Neural cell (in vitro differentiated cells): ENCODE measurements around the gene INPP5A. TPM values are rescaled to one million over a fixed set of nuclear protein-coding genes. Genes with fewer than 3 reads are reported as not detected.

Experiments used
- H2AFZ ChIP-seq: fragments of 200-600, 300-800 bp; sonication (generic), shearing (Covaris generic); 2 replicates; pipeline ENCODE4 v1.6.0; 2014; ENCODE audit warnings: low read depth, mild to moderate bottlenecking, antibody characterized with exemption, low read length, moderate library complexity
- H3F3A ChIP-seq: fragments of 200-600 bp; shearing (Covaris generic); 2 replicates; pipeline ENCODE4 v1.6.1; 2016; ENCODE audit warnings: mild to moderate bottlenecking, moderate library complexity, mixed read lengths, antibody characterized with exemption, low read length; ENCODE audit not compliant: insufficient read depth, poor library complexity, severe bottlenecking
- H3K27ac ChIP-seq: fragments of 200-600, 300-800 bp; sonication (generic), shearing (Covaris generic); 2 replicates; pipeline ENCODE4 v1.5.1; 2014; ENCODE audit warnings: mild to moderate bottlenecking, low read length, moderate library complexity
- H3K27me3 ChIP-seq: fragments of 300-800, 200-600 bp; sonication (generic), shearing (Covaris generic); 2 replicates; pipeline ENCODE4 v1.6.0; 2014; ENCODE audit warnings: mild to moderate bottlenecking, low read depth, low read length, moderate library complexity; ENCODE audit not compliant: insufficient read depth
- H3K36me3 ChIP-seq: fragments of 300-800, 200-600 bp; sonication (generic), shearing (Covaris generic); 2 replicates; pipeline ENCODE4 v1.5.1; 2014; ENCODE audit warnings: mild to moderate bottlenecking, antibody characterized with exemption, low read length, moderate library complexity; ENCODE audit not compliant: insufficient read depth
- H3K4me2 ChIP-seq: fragments of 300-800, 200-600 bp; sonication (generic), shearing (Covaris generic); 2 replicates; pipeline ENCODE4 v1.6.0; 2014; ENCODE audit warnings: mild to moderate bottlenecking, low read length
- H3K4me3 ChIP-seq: fragments of 300-800, 200-600 bp; sonication (generic), shearing (Covaris generic); 2 replicates; pipeline ENCODE4 v1.5.1; 2014; ENCODE audit warnings: mild to moderate bottlenecking, low read length, moderate library complexity
- H3K79me2 ChIP-seq: fragments of 200-600 bp; shearing (Covaris generic); replicated peaks from 2 replicates; pipeline ENCODE4 v1.6.0; 2014; ENCODE audit warnings: mild to moderate bottlenecking, low read length, moderate library complexity; ENCODE audit not compliant: insufficient read depth
- H3K9ac ChIP-seq: fragments of 300-800, 200-600 bp; sonication (generic), shearing (Covaris generic); 2 replicates; pipeline ENCODE4 v1.6.1; 2016; ENCODE audit warnings: mild to moderate bottlenecking, low read length, mixed read lengths
- H3K9me2 ChIP-seq: fragments of 200-600 bp; shearing (Covaris generic); 2 replicates; pipeline ENCODE4 v1.6.1; 2016; ENCODE audit warnings: mild to moderate bottlenecking, low read length, mixed read lengths; ENCODE audit not compliant: insufficient read depth
- H3K9me3 ChIP-seq: fragments of 200-600, 300-800 bp; sonication (generic), shearing (Covaris generic); 2 replicates; pipeline ENCODE4 v1.6.1; 2016; ENCODE audit warnings: mild to moderate bottlenecking, mixed run types, low read length, moderate library complexity, mixed read lengths
- H4K20me1 ChIP-seq: fragments of 200-600 bp; shearing (Covaris generic); 2 replicates; pipeline ENCODE4 v1.6.1; 2016; ENCODE audit warnings: mild to moderate bottlenecking, mixed run types; ENCODE audit not compliant: insufficient read depth
- CTCF ChIP-seq: fragments of 450-650 bp; IDR thresholded peaks from 2 replicates; pipeline ENCODE4 v1.5.1; 2014; ENCODE audit warnings: antibody characterized with exemption, mild to moderate bottlenecking, moderate library complexity; ENCODE audit not compliant: poor library complexity, severe bottlenecking
- EP300 ChIP-seq: fragments of 450-650 bp; conservative IDR thresholded peaks from 2 replicates; pipeline ENCODE4 v1.6.1; 2014; ENCODE audit warnings: antibody characterized with exemption, mild to moderate bottlenecking, moderate library complexity; ENCODE audit not compliant: poor library complexity, severe bottlenecking
- EZH2 ChIP-seq: fragments of 200-600, 300-800 bp; shearing (Covaris generic), sonication (generic); IDR thresholded peaks from 2 replicates; pipeline ENCODE4 v1.6.1; 2014; ENCODE audit warnings: antibody characterized with exemption, low read length, borderline replicate concordance, mild to moderate bottlenecking; ENCODE audit not compliant: insufficient read depth, poor library complexity, severe bottlenecking
- MXI1 ChIP-seq: fragments of 450-650 bp; conservative IDR thresholded peaks from 2 replicates; pipeline ENCODE4 v1.6.1; 2014; ENCODE audit warnings: antibody characterized with exemption, mild to moderate bottlenecking; ENCODE audit not compliant: poor library complexity, severe bottlenecking
- POLR2AphosphoS5 ChIP-seq: IDR thresholded peaks from 2 replicates; pipeline ENCODE4 v1.6.1; 2012
- RAD21 ChIP-seq: fragments of 450-650 bp; conservative IDR thresholded peaks from 2 replicates; pipeline ENCODE4 v1.6.1; 2014; ENCODE audit warnings: antibody characterized with exemption, mild to moderate bottlenecking, moderate library complexity
- REST ChIP-seq: IDR thresholded peaks from 2 replicates; pipeline ENCODE4 v1.6.1; 2012; ENCODE audit warnings: borderline replicate concordance
- SMC3 ChIP-seq: fragments of 450-650 bp; conservative IDR thresholded peaks from 2 replicates; pipeline ENCODE4 v1.6.1; 2014; ENCODE audit warnings: antibody characterized with exemption, mild to moderate bottlenecking, moderate library complexity; ENCODE audit not compliant: poor library complexity
- TAF1 ChIP-seq: IDR thresholded peaks from 2 replicates; pipeline ENCODE4 v1.6.1; 2012; ENCODE audit warnings: low read depth
- polyA plus RNA-seq: library from polyadenylated mRNA; depleted of rRNA; stranded (reverse); fragments of >200 nt; gene quantifications from 2 replicates; pipeline ENCODE4 v1.2.3, GENCODE V29; 2014

Gene INPP5A
- polyA plus RNA-seq, 1 donor from 2014 or later, result 48.8 TPM

GRCh38 chr10:132743925-132744490 lies 206.4 kb downstream of the INPP5A start:
- Histone ChIP-seq H3K9me3 (no peaks in the 10 kb centered on the region), H3K27me3 (peaks cover 8% of the 10 kb centered on the region), H3K9me2 (no peaks in the 10 kb centered on the region), H3K9ac (no peak overlapping the region), H3K79me2 (no peaks in the 10 kb centered on the region), H3F3A (no peaks in the 10 kb centered on the region), H3K27ac (no peak overlapping the region), H2AFZ (no peak overlapping the region), H3K4me3 (no peak overlapping the region), H4K20me1 (no peaks in the 10 kb centered on the region), H3K4me2 (no peak overlapping the region), H3K36me3 (no peaks in the 10 kb centered on the region)
- TF ChIP-seq EZH2 (no peak), REST (no peak), EP300 (no peak), RAD21 (no peak), POLR2AphosphoS5 (no peak), TAF1 (no peak), MXI1 (no peak), SMC3 (no peak), CTCF (no peak)

GRCh38 chr10:132744839-132745238 lies 207.3 kb downstream of the INPP5A start:
- no peaks in the 10 kb centered on the region for H4K20me1 ChIP-seq

More at GRCh38 chr10:132744839-132745238, 207.3 kb downstream of the INPP5A start:
- Histone ChIP-seq H3K36me3 (no peaks in the 10 kb centered on the region), H3K79me2 (no peaks in the 10 kb centered on the region), H2AFZ (no peak overlapping the region), H3K27me3 (peaks cover 11% of the 10 kb centered on the region), H3K4me3 (no peak overlapping the region), H3K4me2 (no peak overlapping the region), H3K9me3 (no peaks in the 10 kb centered on the region), H3K9me2 (no peaks in the 10 kb centered on the region), H3F3A (no peaks in the 10 kb centered on the region), H3K27ac (no peak overlapping the region), H3K9ac (no peak overlapping the region)
- TF ChIP-seq SMC3 (no peak), RAD21 (no peak), EP300 (no peak), REST (no peak), EZH2 (no peak), TAF1 (no peak), POLR2AphosphoS5 (no peak), CTCF (no peak), MXI1 (no peak)
